ENCODE measurements around the gene QSOX2.

The QSOX2 gene

DNA sequence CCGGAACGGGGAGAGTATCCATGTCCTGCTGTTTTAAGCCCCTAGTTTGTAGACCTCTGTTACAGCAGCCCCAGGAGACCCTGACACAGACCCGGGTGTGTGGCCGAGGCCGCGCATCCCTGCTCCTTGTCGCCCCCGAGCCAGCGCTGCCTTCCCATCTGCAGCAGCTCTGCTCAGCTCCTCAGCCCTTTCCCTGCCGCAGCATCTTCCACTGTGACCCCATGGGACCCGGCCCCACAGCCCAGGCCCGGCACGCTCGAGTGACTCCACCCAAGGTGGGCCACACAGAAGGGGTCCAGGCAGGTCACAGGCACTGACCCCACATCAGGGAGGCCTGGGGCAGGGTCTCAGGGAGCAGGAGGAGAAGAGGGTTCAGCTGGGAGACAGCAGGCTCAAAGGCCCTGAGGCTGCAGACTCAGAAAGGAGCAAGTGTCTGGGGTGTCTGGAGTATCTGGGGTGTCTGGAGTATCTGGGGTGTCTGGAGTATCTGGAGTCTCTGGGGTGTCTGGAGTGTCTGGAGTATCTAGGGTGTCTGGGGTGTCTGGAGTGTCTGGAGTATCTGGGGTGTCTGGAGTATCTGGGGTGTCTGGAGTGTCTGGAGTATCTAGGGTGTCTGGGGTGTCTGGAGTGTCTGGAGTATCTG, 71.8 kb downstream of the QSOX2 start:
- TF ChIP-seq CTCF (IDR thresholded peaks at IDR 0.05; ENCODE audit: low read depth, low read length), result no peak
- in situ Hi-C loops (cut with HindIII; ENCODE audit: low sequenced_read_pairs), result no loop called here

GRCh38 chr9:136172412-136173079, 73.1 kb downstream of the QSOX2 start:
- no peak for TF ChIP-seq CTCF (IDR thresholded peaks at IDR 0.05; ENCODE audit: low read depth, low read length)
- no peak for DNase-seq (ENCODE audit: low read depth, low spot score)
- in situ Hi-C loops (cut with HindIII; ENCODE audit: low sequenced_read_pairs), result no loop called here
- H3K4me3 ChIP-seq (ENCODE audit: low read depth, low read length), result no peak overlapping the region

More for the DNA sequence above, 71.8 kb downstream of the QSOX2 start:
- DNase-seq (ENCODE audit: low read depth, low spot score), result no peak
- no peak overlapping the region for H3K4me3 ChIP-seq (ENCODE audit: low read depth, low read length)

- no peak overlapping the region for H3K4me3 ChIP-seq (ENCODE audit: low read depth, low read length)
- DNase-seq (ENCODE audit: low read depth, low spot score), result no peak
- in situ Hi-C loops (cut with HindIII; ENCODE audit: low sequenced_read_pairs), result no loop called here
- no peak for TF ChIP-seq CTCF (IDR thresholded peaks at IDR 0.05; ENCODE audit: low read depth, low read length)
Measured at GRCh38 chr9:136171801-136172411, 73.7 kb downstream of the QSOX2 start.

DNA sequence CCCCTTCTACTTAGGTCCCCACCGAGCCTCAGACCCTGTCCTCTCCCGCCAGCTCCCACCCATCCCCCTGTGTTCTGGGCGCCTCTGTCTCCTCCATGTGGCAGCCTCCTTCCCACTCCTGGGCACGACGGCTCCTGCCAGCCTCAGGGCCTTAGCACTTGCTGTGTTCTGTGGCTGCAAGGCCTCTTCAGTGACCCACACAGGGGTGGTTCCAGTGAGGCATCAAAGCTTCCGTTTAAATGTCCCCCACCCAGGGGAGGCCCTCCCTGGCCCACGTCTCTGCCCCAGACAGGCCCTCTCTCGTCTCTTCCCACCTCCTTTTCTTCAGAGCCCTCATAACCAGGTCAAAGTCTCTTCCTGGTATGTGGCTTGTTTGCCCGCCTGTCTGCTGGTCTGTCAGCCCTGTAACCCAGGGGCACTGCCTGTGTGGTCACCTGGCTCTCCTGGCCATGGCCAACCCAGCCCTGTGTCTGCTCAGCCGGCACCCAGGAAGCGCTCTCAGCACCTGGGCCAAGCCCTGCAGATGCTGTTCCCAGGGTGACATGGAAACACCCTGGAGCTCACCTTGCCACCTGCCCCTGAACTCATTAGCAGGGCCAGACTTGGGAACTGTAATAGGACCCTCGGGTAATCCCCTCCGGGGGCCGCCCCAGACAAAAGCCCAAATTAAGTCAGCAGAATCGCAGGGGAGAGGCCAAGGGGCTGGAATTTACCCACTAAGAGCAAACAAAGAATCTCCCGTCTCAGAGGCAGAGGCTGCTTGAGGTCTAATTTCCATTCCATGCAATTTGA, 74.4 kb downstream of the QSOX2 start:
- H3K4me3 ChIP-seq (ENCODE audit: low read depth, low read length), result no peak overlapping the region
- in situ Hi-C loops (cut with HindIII; ENCODE audit: low sequenced_read_pairs), result no loop called here
- peak; percentile 11 for DNase-seq (ENCODE audit: low read depth, low spot score)
- TF ChIP-seq CTCF (IDR thresholded peaks at IDR 0.05; ENCODE audit: low read depth, low read length), result no peak

GRCh38 chr9:136170006-136170901, 75.4 kb downstream of the QSOX2 start:
- DNase-seq (ENCODE audit: low read depth, low spot score), result no peak
- H3K4me3 ChIP-seq (ENCODE audit: low read depth, low read length), result no peak overlapping the region
- TF ChIP-seq CTCF (IDR thresholded peaks at IDR 0.05; ENCODE audit: low read depth, low read length), result peak; percentile 80
- in situ Hi-C loops (cut with HindIII; ENCODE audit: low sequenced_read_pairs), result no loop called here
